Neural cell (in vitro differentiated cells): Measurements from ENCODE around the gene NEK2.

ENCODE experiments used
- CTCF ChIP-seq: fragments of 450-650 bp; IDR thresholded peaks from 2 replicates; pipeline ENCODE4 v1.5.1; 2014; ENCODE audit warnings: antibody characterized with exemption, mild to moderate bottlenecking, moderate library complexity; ENCODE audit not compliant: poor library complexity, severe bottlenecking
- EP300 ChIP-seq: fragments of 450-650 bp; conservative IDR thresholded peaks from 2 replicates; pipeline ENCODE4 v1.6.1; 2014; ENCODE audit warnings: antibody characterized with exemption, mild to moderate bottlenecking, moderate library complexity; ENCODE audit not compliant: poor library complexity, severe bottlenecking
- EZH2 ChIP-seq: fragments of 200-600, 300-800 bp; shearing (Covaris generic), sonication (generic); IDR thresholded peaks from 2 replicates; pipeline ENCODE4 v1.6.1; 2014; ENCODE audit warnings: antibody characterized with exemption, low read length, borderline replicate concordance, mild to moderate bottlenecking; ENCODE audit not compliant: insufficient read depth, poor library complexity, severe bottlenecking
- MXI1 ChIP-seq: fragments of 450-650 bp; conservative IDR thresholded peaks from 2 replicates; pipeline ENCODE4 v1.6.1; 2014; ENCODE audit warnings: antibody characterized with exemption, mild to moderate bottlenecking; ENCODE audit not compliant: poor library complexity, severe bottlenecking
- POLR2AphosphoS5 ChIP-seq: IDR thresholded peaks from 2 replicates; pipeline ENCODE4 v1.6.1; 2012
- RAD21 ChIP-seq: fragments of 450-650 bp; conservative IDR thresholded peaks from 2 replicates; pipeline ENCODE4 v1.6.1; 2014; ENCODE audit warnings: antibody characterized with exemption, mild to moderate bottlenecking, moderate library complexity
- SMC3 ChIP-seq: fragments of 450-650 bp; conservative IDR thresholded peaks from 2 replicates; pipeline ENCODE4 v1.6.1; 2014; ENCODE audit warnings: antibody characterized with exemption, mild to moderate bottlenecking, moderate library complexity; ENCODE audit not compliant: poor library complexity
- TAF1 ChIP-seq: IDR thresholded peaks from 2 replicates; pipeline ENCODE4 v1.6.1; 2012; ENCODE audit warnings: low read depth
- TF ChIP-seq, protein P1 (sequence below): IDR thresholded peaks from 2 replicates; pipeline ENCODE4 v1.6.1; 2012; ENCODE audit warnings: borderline replicate concordance

DNA sequence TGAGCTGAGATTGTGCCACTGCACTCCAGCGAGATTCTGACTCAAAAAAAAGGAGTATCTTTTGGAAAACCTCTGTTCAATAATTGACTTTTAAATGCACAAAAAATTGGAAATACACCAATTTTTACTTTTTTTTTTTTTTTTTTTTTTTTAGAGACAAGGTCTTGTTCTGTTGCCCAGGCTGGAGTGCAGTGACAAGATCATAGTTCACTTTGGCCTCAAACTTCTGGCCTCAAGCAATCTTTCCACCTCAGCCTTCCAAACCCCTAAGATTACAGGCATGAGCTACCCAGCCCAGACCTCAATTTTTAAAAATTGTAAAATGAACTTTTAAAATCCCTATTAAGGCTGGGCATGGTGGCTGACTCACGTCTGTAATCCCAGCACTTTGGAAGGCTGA is 30.8 kb downstream of the NEK2 start:
- TF ChIP-seq RAD21 = no peak
- TF ChIP-seq TAF1 = no peak
- no peak for TF ChIP-seq POLR2AphosphoS5
- no peak for TF ChIP-seq CTCF
- no peak for TF ChIP-seq EP300
- no peak for TF ChIP-seq MXI1
- TF ChIP-seq, protein P1, sequence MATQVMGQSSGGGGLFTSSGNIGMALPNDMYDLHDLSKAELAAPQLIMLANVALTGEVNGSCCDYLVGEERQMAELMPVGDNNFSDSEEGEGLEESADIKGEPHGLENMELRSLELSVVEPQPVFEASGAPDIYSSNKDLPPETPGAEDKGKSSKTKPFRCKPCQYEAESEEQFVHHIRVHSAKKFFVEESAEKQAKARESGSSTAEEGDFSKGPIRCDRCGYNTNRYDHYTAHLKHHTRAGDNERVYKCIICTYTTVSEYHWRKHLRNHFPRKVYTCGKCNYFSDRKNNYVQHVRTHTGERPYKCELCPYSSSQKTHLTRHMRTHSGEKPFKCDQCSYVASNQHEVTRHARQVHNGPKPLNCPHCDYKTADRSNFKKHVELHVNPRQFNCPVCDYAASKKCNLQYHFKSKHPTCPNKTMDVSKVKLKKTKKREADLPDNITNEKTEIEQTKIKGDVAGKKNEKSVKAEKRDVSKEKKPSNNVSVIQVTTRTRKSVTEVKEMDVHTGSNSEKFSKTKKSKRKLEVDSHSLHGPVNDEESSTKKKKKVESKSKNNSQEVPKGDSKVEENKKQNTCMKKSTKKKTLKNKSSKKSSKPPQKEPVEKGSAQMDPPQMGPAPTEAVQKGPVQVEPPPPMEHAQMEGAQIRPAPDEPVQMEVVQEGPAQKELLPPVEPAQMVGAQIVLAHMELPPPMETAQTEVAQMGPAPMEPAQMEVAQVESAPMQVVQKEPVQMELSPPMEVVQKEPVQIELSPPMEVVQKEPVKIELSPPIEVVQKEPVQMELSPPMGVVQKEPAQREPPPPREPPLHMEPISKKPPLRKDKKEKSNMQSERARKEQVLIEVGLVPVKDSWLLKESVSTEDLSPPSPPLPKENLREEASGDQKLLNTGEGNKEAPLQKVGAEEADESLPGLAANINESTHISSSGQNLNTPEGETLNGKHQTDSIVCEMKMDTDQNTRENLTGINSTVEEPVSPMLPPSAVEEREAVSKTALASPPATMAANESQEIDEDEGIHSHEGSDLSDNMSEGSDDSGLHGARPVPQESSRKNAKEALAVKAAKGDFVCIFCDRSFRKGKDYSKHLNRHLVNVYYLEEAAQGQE = no peak
- TF ChIP-seq EZH2 = no peak
- TF ChIP-seq SMC3 = no peak
